Breast epithelium (tissue), 4 donors: ENCODE measurements around the gene C17orf75. TPM values are rescaled to one million over a fixed set of nuclear protein-coding genes. Genes with fewer than 3 reads are reported as not detected.

Experiments
- DNase-seq, 2 donors: peaks; one replicate each; pipeline ENCODE4 v3.0.0-alpha.2; 2019; ENCODE audit warnings: low spot score in 2 of 2
- H3K27ac ChIP-seq, 2 donors: fragments of 200-600 bp; sonication (generic) in 1 of 2; one replicate each; pipeline ENCODE4 v1.5.1; 2016 to 2019; ENCODE audit warnings: mild to moderate bottlenecking in 1 of 2
- H3K27me3 ChIP-seq, 2 donors: fragments of 200-600 bp; sonication (generic) in 1 of 2; one replicate each; pipeline versions ENCODE4 v1.5.1 to v1.6.0; 2017 to 2019; ENCODE audit warnings: control low read depth in 1 of 2, mild to moderate bottlenecking in 1 of 2
- H3K36me3 ChIP-seq: fragments of 200-600 bp; one replicate; pipeline ENCODE4 v1.5.1; 2019
- H3K4me1 ChIP-seq, 2 donors: fragments of 200-600 bp; sonication (generic); one replicate each; pipeline ENCODE4 v1.5.1; 2016 to 2019; ENCODE audit warnings: control low read depth in 1 of 2
- H3K4me3 ChIP-seq, 3 donors: fragments of 200-600 bp; sonication (generic); 1 replicate in 2 of 3; 2 replicates in 1 of 3; pipeline ENCODE4 v1.5.1; 2016 to 2019; ENCODE audit warnings: mild to moderate bottlenecking in 3 of 3, moderate library complexity in 2 of 3
- H3K9me3 ChIP-seq, 2 donors: fragments of 200-600 bp; sonication (generic) in 1 of 2; one replicate each; pipeline ENCODE4 v1.5.1; 2016 to 2019; ENCODE audit warnings: control low read depth in 1 of 2
- CTCF ChIP-seq, 3 donors: fragments of 450-650 bp; IDR thresholded peaks; one replicate each; pipeline ENCODE4 v1.5.1; 2016 to 2017; ENCODE audit warnings: antibody characterized with exemption in 3 of 3, mild to moderate bottlenecking in 3 of 3, moderate library complexity in 3 of 3
- POLR2A ChIP-seq: fragments of 450-650 bp; IDR thresholded peaks from one replicate; pipeline ENCODE4 v1.6.1; 2016; ENCODE audit warnings: antibody characterized with exemption, mild to moderate bottlenecking, moderate library complexity
- POLR2AphosphoS5 ChIP-seq, 3 donors: sonication (generic); formaldehyde crosslinking; IDR thresholded peaks; one replicate each; pipeline ENCODE4 v1.6.1; 2017; ENCODE audit warnings: antibody characterized with exemption in 3 of 3
- intact Hi-C: fragments of 100-400 bp; cut with DNase I; formaldehyde crosslinking; loops from one replicate; pipeline ENCODE4 v1.15.1; 2023; ENCODE audit warnings: low total_unique reads
- total RNA-seq, 3 donors: library from RNA; depleted of rRNA; stranded (reverse); fragments of >200 nt; gene quantifications; one replicate each; pipeline ENCODE4 v1.1.0, GENCODE V29; 2016

The C17orf75 gene
- total RNA-seq, 3 donors from 2014 or later, result 11.5 to 16.5 (median 14.7) TPM

GRCh38 chr17:32350666-32351418 is 8.9 kb upstream of the C17orf75 start:
- Histone ChIP-seq H3K9me3 (no peaks in the 10 kb centered on the region), H3K4me1 (peaks cover 0 to 33% of the 10 kb centered on the region in 2 donors), H3K27me3 (no peaks in the 10 kb centered on the region), H3K4me3 (peak overlapping the region; percentile 93 to 97 (median 93)), H3K36me3 (no peaks in the 10 kb centered on the region), H3K27ac (peak overlapping the region; percentile 97 to 99)
- TF ChIP-seq CTCF (IDR thresholded peaks at IDR 0.05), result no peak
- DNase-seq, result peak in 1 of 2 donors; percentile 33
- intact Hi-C loops, result no loop called here

GRCh38 chr17:32349854-32350665 is 8.1 kb upstream of the C17orf75 start, which contains the start of gene ZNF207:
Gene ZNF207, plus strand, starts transcription at chr17:32350157. Its CDS starts 129 bp downstream, at chr17:32350286.
- peak; percentile 95 to 96 for DNase-seq
- Histone ChIP-seq H3K36me3 (no peaks in the 10 kb centered on the region), H3K9me3 (no peaks in the 10 kb centered on the region), H3K27ac (peak within 1 kb of the TSS; percentile 97 to 99), H3K4me1 (peaks cover 0 to 26% of the 10 kb centered on the region in 2 donors), H3K27me3 (no peaks in the 10 kb centered on the region), H3K4me3 (peak within 1 kb of the TSS; percentile 93 to 97 (median 93))
- TF ChIP-seq POLR2A (peak; percentile 93), CTCF (IDR thresholded peaks at IDR 0.05) (peak in 1 of 3 donors; percentile 15), POLR2AphosphoS5 (IDR thresholded peaks at IDR 0.05) (peak; percentile 96 to 99 (median 98))
- intact Hi-C loops, result no loop called here

GRCh38 chr17:32349503-32349853 is 7.5 kb upstream of the C17orf75 start:
- Histone ChIP-seq H3K27me3 (no peaks in the 10 kb centered on the region), H3K9me3 (no peaks in the 10 kb centered on the region), H3K4me3 (peak overlapping the region; percentile 93 to 97 (median 93)), H3K36me3 (no peaks in the 10 kb centered on the region), H3K27ac (peak overlapping the region; percentile 97 to 99), H3K4me1 (peaks cover 0 to 21% of the 10 kb centered on the region in 2 donors)
- intact Hi-C loops, result no loop called here
- TF ChIP-seq POLR2AphosphoS5 (IDR thresholded peaks at IDR 0.05) (no peak), CTCF (IDR thresholded peaks at IDR 0.05) (no peak), POLR2A (no peak)
- no peak for DNase-seq

- intact Hi-C loops, result no loop called here
- no peak for DNase-seq
- Histone ChIP-seq H3K27ac (no peak overlapping the region), H3K4me3 (no peak overlapping the region), H3K36me3 (no peaks in the 10 kb centered on the region), H3K9me3 (no peaks in the 10 kb centered on the region), H3K27me3 (no peaks in the 10 kb centered on the region), H3K4me1 (peaks cover 0 to 14% of the 10 kb centered on the region in 2 donors)
- TF ChIP-seq POLR2A (no peak), POLR2AphosphoS5 (IDR thresholded peaks at IDR 0.05) (no peak), CTCF (IDR thresholded peaks at IDR 0.05) (no peak)
These were observed 6.5 kb upstream of the C17orf75 start for GRCh38 chr17:32348483-32348800.
